Retina (tissue), 1 donor: Measurements from ENCODE around the gene ZFP36L2.

Source experiments
- DNase-seq: peaks from one replicate; pipeline ENCODE4 v3.0.0-alpha.2; 2016

ZFP36L2 gene

GRCh38 chr2:43184339-43184895 is 42.0 kb downstream of the ZFP36L2 start:
- no peak for DNase-seq

GRCh38 chr2:43183743-43184142 is 42.7 kb downstream of the ZFP36L2 start:
- DNase-seq, result no peak

GRCh38 chr2:43180897-43181296 is 45.5 kb downstream of the ZFP36L2 start:
- DNase-seq, result no peak

GRCh38 chr2:43179942-43180341 is 46.5 kb downstream of the ZFP36L2 start:
- DNase-seq, result no peak

GRCh38 chr2:43178602-43179542 is 47.5 kb downstream of the ZFP36L2 start:
- peak; percentile 74 for DNase-seq

- peak; percentile 31 for DNase-seq
These were observed 48.3 kb downstream of the ZFP36L2 start for GRCh38 chr2:43178055-43178598.

GRCh38 chr2:43176449-43176848 is 50.0 kb downstream of the ZFP36L2 start:
- DNase-seq, result no peak

- no peak for DNase-seq
These were observed 50.5 kb downstream of the ZFP36L2 start for GRCh38 chr2:43175876-43176275.

- no peak for DNase-seq
These were observed 51.4 kb downstream of the ZFP36L2 start for GRCh38 chr2:43175020-43175441.

- no peak for DNase-seq
These were observed 52.0 kb downstream of the ZFP36L2 start for GRCh38 chr2:43174368-43174916.
